GM18519 (cell line): ENCODE data around the gene GNA14.
"Not testable (repeated sequence)": the region's sequence is repeated elsewhere in the genome, so short reads cannot be mapped to it uniquely, and the experiment has no call there.

Experiments
- ATAC-seq: cut with Tn5 transposase; IDR thresholded peaks from one replicate; pipeline ENCODE4 v1.9.1; 2021; ENCODE audit warnings: mild to moderate bottlenecking, moderate library complexity; ENCODE audit not compliant: unreplicated experiment, low FRiP score

GNA14 gene

GRCh38 chr9:77647267-77648233 is 572 bp downstream of the GNA14 start:
- ATAC-seq = no peak

- ATAC-seq = no peak
Measured at GRCh38 chr9:77643871-77644270, 4.3 kb downstream of the GNA14 start.

DNA sequence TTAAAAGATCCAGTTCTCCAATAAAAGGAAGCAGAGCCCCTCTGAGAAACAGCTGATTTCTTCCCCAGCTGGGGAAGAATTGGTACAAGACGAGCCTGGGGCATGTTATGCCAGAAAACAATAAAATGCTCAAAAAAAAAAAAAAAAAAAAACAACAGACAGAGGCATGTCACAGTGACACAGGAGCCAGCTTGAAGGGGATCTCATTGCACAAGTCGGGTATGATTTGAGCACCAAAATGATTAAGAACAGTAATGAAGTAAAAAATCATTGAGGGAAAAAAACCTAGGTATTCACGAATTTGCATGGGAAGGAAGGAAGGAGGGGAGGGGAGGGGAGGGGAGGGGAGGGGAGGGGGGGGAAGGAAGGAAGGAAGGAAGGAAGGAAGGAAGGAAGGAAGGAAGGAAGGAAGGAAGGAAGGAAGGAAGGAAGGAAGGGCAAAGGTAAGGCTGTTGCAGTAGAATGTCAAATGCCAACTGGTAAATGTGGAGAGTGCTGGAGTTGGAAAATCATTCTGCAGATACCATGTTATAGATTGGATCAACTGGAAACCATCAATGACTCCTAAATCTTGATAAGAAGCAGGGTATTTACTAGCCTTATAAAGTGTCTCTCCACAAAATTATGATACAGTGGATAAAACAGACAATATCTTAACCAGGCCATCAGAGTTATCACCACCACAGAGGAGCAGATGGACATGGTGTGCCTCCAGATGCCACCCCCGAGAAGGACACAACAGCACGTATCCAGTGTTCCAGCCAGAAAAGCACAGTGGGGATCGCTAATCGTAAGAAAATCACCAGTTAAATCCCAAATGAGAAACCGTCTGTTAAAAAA is 7.2 kb downstream of the GNA14 start:
- no peak for ATAC-seq

GRCh38 chr9:77632652-77633051 is 15.5 kb downstream of the GNA14 start:
- no peak for ATAC-seq

GRCh38 chr9:77628864-77629263 is 19.3 kb downstream of the GNA14 start:
- not testable (repeated sequence) for ATAC-seq

- no peak for ATAC-seq
Measured at GRCh38 chr9:77616191-77616590, 31.9 kb downstream of the GNA14 start.

DNA sequence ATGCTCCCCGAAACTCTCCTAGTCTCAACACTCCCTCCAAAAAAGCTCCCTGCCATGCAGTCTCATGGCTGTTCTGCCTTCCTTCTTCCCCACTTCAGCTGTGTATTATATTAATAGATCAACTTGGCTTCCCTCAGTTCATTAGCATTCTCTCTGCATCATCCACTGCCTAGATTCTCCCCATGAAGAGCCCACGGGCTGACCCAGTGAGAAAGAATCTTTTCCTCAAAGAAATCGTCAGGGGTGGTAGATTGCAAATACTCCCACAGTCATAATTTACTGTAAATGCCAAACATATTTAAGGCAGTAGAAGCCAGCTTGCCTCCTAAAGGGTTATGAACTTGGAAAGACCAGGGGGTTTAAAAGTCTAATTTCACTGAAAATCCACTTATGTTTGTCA is 33.5 kb downstream of the GNA14 start:
- no peak for ATAC-seq

- no peak for ATAC-seq
Measured at GRCh38 chr9:77606526-77606925, 41.6 kb downstream of the GNA14 start.

DNA sequence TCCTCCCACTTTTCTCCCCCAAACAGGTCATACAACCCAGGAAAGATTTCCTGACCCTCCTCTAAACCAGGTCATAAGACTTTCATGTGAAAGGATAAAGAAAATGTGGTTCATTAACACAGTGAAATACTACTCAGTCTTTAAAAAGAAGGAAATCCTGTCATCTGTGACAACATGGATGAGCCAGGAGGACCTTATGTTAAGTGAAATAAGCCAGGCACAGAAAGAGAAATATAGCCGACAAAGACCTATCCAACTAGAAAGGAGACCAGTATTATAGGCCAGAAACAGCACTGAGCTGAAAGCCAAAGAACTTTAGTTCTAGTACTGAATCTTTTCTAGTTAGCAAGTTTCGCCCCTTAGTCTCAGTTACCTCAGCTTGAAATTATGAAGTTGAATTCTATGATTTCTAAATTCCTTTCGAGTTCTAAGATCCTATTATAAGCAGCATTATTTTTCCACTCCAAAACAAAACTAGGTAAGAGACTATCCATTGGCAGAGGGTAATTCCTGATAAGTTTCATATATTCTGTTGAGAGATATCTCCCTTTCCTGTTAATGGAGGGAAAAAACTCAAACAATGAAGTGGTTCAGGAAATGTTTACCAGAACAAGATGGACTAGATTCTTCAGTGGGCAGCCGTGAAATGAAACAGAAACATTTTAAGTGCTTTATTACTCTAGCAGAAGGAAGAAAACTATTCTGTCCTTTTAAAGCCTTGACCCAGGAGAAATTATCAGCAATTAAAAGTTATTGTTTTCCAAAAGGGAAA is 42.5 kb downstream of the GNA14 start:
- no peak for ATAC-seq

- ATAC-seq = no peak
Measured at GRCh38 chr9:77604316-77604715, 43.8 kb downstream of the GNA14 start.

GRCh38 chr9:77602852-77603251 is 45.3 kb downstream of the GNA14 start:
- no peak for ATAC-seq

- no peak for ATAC-seq
Measured at GRCh38 chr9:77601476-77602099, 46.5 kb downstream of the GNA14 start.

- ATAC-seq = no peak
Measured at GRCh38 chr9:77600810-77601209, 47.3 kb downstream of the GNA14 start.

- no peak for ATAC-seq
Measured at GRCh38 chr9:77599492-77599891, 48.6 kb downstream of the GNA14 start.

GRCh38 chr9:77598991-77599390 is 49.1 kb downstream of the GNA14 start:
- no peak for ATAC-seq

GRCh38 chr9:77598524-77598923 is 49.6 kb downstream of the GNA14 start:
- no peak for ATAC-seq

- no peak for ATAC-seq
Measured at GRCh38 chr9:77597057-77597456, 51.1 kb downstream of the GNA14 start.

DNA sequence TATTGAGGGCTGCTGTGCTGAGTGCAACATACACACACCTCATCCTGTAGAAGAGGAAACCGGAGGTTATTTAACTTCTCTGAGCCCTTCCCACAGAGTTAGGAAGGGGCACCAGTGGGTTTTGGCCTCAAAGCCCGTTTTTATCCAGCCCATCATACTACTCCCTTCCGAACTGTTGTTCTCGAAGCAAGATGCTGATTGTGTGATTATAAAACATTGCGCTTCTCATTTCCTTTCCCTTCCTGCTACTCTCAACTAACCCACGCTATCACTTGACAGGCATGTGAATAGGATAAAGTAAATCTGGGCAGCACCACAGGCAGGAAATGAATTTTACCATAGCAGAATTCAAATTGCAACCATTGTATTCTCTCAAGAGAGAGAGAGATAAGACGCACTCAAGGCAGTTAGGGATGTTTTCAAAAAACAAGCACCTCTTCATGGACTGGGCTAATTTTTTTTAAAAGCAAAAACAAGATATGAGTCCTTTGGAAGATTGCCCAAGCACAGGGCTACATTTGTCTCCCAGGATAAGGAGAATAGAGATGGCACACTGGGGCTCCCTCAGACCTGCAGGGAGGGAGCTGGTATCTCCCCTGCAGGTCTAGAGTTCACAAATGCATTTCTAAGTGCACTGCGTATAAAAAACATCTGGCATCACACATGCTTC is 52.6 kb downstream of the GNA14 start:
- ATAC-seq = no peak

DNA sequence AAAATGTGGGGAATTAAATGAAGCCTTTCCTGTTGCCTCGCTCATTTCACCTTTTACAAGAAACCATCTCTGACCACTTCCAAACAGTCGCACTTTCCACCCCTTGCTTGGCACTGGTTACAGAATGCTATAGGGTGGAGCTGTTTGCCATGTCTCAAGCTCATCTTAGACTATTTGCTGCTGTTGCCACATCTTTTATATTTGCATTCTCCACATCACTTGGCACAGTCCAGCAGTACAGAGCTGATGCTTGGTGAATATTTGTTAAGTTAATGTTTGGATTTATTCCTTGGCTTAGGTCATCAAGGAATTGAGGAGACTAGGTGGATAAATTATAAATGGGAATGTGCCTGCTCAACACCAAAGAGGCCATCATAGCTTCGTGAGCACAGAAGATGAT is 53.2 kb downstream of the GNA14 start:
- no peak for ATAC-seq

DNA sequence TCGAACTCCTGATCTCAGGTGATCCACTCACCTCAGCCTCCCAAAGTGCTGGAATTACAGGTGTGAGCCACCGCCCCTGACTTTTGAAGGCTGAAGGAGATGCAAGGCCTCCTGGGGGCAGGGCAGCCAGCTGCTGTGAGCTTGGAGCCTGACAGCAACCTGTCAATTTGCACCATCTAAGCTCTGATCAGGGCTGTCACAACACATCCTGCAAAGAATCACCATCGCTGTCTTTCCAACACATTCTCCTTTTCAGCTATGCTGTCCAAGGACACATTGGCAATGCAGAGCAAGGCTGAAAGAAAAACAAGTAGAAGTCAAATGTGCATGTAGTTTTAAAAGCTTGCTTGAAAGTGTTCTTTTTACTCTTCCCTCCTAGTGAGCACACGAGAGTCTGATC is 54.6 kb downstream of the GNA14 start:
- no peak for ATAC-seq
